OCI-LY1 (cell line): ENCODE measurements around the gene C1QTNF7.

Experiments
- H2AFZ ChIP-seq: fragments of 200-600 bp; sonication (generic), shearing (Covaris generic); 2 replicates; pipeline ENCODE4 v1.6.0; 2014; ENCODE audit warnings: antibody characterized with exemption, mild to moderate bottlenecking, low read length
- H3F3A ChIP-seq: fragments of 200-600 bp; sonication (generic), shearing (Covaris generic); 2 replicates; pipeline ENCODE4 v1.6.0; 2014; ENCODE audit warnings: mild to moderate bottlenecking, antibody characterized with exemption, low read length, moderate library complexity; ENCODE audit not compliant: insufficient read depth
- H3K27ac ChIP-seq: fragments of 200-600 bp; sonication (generic); 2 replicates; pipeline ENCODE4 v1.5.1; 2014; ENCODE audit warnings: low read length, mixed run types, mild to moderate bottlenecking, low read depth; ENCODE audit not compliant: poor library complexity, severe bottlenecking
- H3K27me3 ChIP-seq: fragments of 200-600 bp; sonication (generic); 2 replicates; pipeline ENCODE4 v1.6.0; 2014; ENCODE audit warnings: antibody characterized with exemption, mild to moderate bottlenecking, low read length, moderate library complexity; ENCODE audit not compliant: insufficient read depth
- H3K36me3 ChIP-seq: fragments of 200-600 bp; sonication (generic); 2 replicates; pipeline ENCODE4 v1.6.1; 2014; ENCODE audit warnings: mild to moderate bottlenecking, antibody characterized with exemption, low read length, moderate library complexity, mixed read lengths; ENCODE audit not compliant: insufficient read depth
- H3K4me1 ChIP-seq: fragments of 200-600 bp; sonication (generic); 2 replicates; pipeline ENCODE4 v1.5.1; 2014; ENCODE audit warnings: mild to moderate bottlenecking, low read length, moderate library complexity; ENCODE audit not compliant: insufficient read depth, severe bottlenecking
- H3K4me2 ChIP-seq: fragments of 200-600 bp; sonication (generic), shearing (Covaris generic); 2 replicates; pipeline ENCODE4 v1.6.1; 2014; ENCODE audit warnings: low read length
- H3K4me3 ChIP-seq: fragments of 200-600 bp; sonication (generic); 2 replicates; pipeline ENCODE4 v1.5.1; 2014; ENCODE audit warnings: low read length, low read depth, mild to moderate bottlenecking, mixed read lengths; ENCODE audit not compliant: poor library complexity, severe bottlenecking
- H3K79me2 ChIP-seq: fragments of 200-600 bp; shearing (Covaris generic); 2 replicates; pipeline ENCODE4 v1.6.1; 2016; ENCODE audit warnings: mixed run types, low read length, mixed read lengths; ENCODE audit not compliant: insufficient read depth
- H3K9ac ChIP-seq: fragments of 200-600 bp; sonication (generic), shearing (Covaris generic); 2 replicates; pipeline ENCODE4 v1.6.1; 2014; ENCODE audit warnings: mild to moderate bottlenecking, low read length, mixed read lengths
- H3K9me2 ChIP-seq: fragments of 200-600 bp; sonication (generic), shearing (Covaris generic); 2 replicates; pipeline ENCODE4 v1.6.1; 2014; ENCODE audit warnings: low read depth, mild to moderate bottlenecking, low read length, mixed read lengths
- H3K9me3 ChIP-seq: fragments of 200-600 bp; shearing (Covaris generic); 2 replicates; pipeline ENCODE4 v1.6.1; 2014; ENCODE audit warnings: low read length, mixed read lengths
- H4K20me1 ChIP-seq: fragments of 200-600 bp; sonication (generic), shearing (Covaris generic); 2 replicates; pipeline ENCODE4 v1.6.0; 2016; ENCODE audit warnings: mild to moderate bottlenecking, low read length; ENCODE audit not compliant: insufficient read depth
- CTCF ChIP-seq: fragments of 200-600 bp; sonication (generic), shearing (Covaris generic); IDR thresholded peaks from 2 replicates; pipeline ENCODE4 v1.5.1; 2017; ENCODE audit warnings: mild to moderate bottlenecking, antibody characterized with exemption, low read length, moderate library complexity, mixed read lengths
- EZH2 ChIP-seq: fragments of 200-600 bp; sonication (generic), shearing (Covaris generic); IDR thresholded peaks from 2 replicates; pipeline ENCODE4 v1.8.0; 2017; ENCODE audit warnings: borderline replicate concordance, mixed run types, mild to moderate bottlenecking, antibody characterized with exemption, low read length, moderate library complexity, mixed read lengths

The C1QTNF7 gene

GRCh38 chr4:15481961-15482745 lies 54.3 kb downstream of the C1QTNF7 start:
- Histone ChIP-seq H3K9me2 (no peaks in the 10 kb centered on the region), H3K4me1 (no peaks in the 10 kb centered on the region), H3K9me3 (no peaks in the 10 kb centered on the region), H3K27me3 (no peaks in the 10 kb centered on the region), H3K79me2 (no peaks in the 10 kb centered on the region), H2AFZ (no peak overlapping the region), H3K9ac (no peak overlapping the region), H3K4me2 (no peak overlapping the region), H3K36me3 (no peaks in the 10 kb centered on the region), H4K20me1 (no peaks in the 10 kb centered on the region), H3K4me3 (no peak overlapping the region), H3F3A (no peaks in the 10 kb centered on the region), H3K27ac (no peak overlapping the region)
- TF ChIP-seq EZH2 (no peak), CTCF (no peak)

DNA sequence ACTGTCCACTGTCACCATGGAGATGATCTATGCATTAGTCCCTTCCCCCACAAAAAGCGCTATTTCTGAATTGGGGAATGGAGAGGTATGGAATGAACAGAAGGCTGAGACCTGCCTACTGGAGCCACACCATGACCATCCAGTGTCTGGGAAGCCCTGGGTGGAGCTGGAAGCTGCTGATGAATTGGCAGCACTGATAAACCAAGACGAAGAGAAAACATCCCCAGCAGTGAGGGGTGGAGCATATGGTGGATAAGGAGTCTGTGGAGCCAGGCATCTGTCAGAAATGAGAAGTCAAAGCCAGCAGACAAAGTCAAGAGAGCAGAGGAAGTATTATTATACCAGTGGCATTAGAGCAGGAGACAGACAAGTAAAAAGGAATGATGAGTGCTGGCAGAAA lies 55.0 kb downstream of the C1QTNF7 start:
- Histone ChIP-seq H3K9ac (no peak overlapping the region), H3K4me2 (no peak overlapping the region), H3K79me2 (no peaks in the 10 kb centered on the region), H3K4me3 (no peak overlapping the region), H3K9me3 (no peaks in the 10 kb centered on the region), H3K27me3 (no peaks in the 10 kb centered on the region), H3K4me1 (no peaks in the 10 kb centered on the region), H3K36me3 (no peaks in the 10 kb centered on the region), H3F3A (no peaks in the 10 kb centered on the region), H4K20me1 (no peaks in the 10 kb centered on the region), H3K9me2 (no peaks in the 10 kb centered on the region), H2AFZ (no peak overlapping the region), H3K27ac (no peak overlapping the region)
- no peak for TF ChIP-seq CTCF
- no peak for TF ChIP-seq EZH2

DNA sequence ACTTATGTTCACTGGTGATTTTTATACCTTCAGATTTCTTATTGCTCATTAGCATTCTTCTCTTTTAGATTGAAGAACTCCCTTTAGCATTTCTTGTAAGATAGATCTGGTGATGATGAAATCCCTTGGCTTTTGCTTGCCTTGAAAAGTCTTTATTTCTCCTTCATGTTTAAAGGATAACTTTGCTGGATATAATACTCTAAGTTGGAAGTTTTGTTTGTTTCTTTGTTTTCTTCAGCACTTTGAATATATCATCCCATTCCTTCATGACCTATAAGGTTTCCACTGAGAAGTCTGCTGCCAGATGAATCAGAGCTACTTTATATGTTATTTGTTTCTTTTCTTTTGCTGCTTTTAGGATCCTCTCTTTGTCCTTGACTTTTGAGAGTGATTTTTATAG lies 60.3 kb downstream of the C1QTNF7 start:
- no peaks in the 10 kb centered on the region for H3K9me3 ChIP-seq
- no peak overlapping the region for H3K4me2 ChIP-seq
- no peak overlapping the region for H3K4me3 ChIP-seq
- TF ChIP-seq CTCF: no peak
- TF ChIP-seq EZH2: no peak
- no peak overlapping the region for H3K27ac ChIP-seq
- H3F3A ChIP-seq: no peaks in the 10 kb centered on the region
- H3K27me3 ChIP-seq: no peaks in the 10 kb centered on the region
- no peaks in the 10 kb centered on the region for H3K36me3 ChIP-seq
- no peak overlapping the region for H3K9ac ChIP-seq
- H3K9me2 ChIP-seq: no peaks in the 10 kb centered on the region
- no peak overlapping the region for H2AFZ ChIP-seq
- no peaks in the 10 kb centered on the region for H3K79me2 ChIP-seq
- no peaks in the 10 kb centered on the region for H4K20me1 ChIP-seq
- H3K4me1 ChIP-seq: no peaks in the 10 kb centered on the region
